Measurements from ENCODE around the gene SLC22A13.

DNA sequence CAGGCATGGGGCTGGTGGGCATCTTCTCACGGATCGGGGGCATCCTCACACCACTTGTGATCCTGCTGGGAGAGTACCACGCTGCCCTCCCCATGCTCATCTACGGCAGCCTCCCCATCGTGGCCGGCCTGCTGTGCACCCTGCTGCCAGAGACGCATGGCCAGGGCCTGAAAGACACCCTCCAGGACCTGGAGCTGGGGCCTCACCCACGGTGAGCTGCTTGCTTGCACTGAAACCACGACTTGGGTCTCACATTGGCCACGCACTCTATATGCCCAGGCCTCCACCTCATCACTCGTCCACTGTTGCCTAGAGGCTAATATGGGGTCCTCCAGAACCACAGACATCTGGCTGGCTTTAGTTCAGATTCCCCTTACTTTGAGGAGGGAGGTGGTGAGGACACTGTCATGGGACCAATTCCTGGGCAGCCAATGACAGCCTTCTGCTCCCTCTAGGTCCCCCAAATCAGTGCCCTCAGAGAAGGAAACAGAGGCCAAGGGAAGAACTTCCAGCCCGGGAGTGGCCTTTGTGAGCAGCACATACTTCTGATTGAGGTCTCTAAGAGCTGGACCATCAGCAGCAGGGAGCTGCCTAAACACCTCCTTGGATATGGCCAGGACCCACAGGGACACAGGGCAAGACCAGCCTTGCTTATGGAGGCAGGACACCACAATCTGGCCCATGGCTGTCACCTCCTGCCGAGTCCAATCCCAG is 11.5 kb downstream of the SLC22A13 start:
- no peak for TF ChIP-seq POLR2AphosphoS5 (IDR thresholded peaks at IDR 0.05; ENCODE audit: low read depth, low read length)
- TF ChIP-seq, protein P1, sequence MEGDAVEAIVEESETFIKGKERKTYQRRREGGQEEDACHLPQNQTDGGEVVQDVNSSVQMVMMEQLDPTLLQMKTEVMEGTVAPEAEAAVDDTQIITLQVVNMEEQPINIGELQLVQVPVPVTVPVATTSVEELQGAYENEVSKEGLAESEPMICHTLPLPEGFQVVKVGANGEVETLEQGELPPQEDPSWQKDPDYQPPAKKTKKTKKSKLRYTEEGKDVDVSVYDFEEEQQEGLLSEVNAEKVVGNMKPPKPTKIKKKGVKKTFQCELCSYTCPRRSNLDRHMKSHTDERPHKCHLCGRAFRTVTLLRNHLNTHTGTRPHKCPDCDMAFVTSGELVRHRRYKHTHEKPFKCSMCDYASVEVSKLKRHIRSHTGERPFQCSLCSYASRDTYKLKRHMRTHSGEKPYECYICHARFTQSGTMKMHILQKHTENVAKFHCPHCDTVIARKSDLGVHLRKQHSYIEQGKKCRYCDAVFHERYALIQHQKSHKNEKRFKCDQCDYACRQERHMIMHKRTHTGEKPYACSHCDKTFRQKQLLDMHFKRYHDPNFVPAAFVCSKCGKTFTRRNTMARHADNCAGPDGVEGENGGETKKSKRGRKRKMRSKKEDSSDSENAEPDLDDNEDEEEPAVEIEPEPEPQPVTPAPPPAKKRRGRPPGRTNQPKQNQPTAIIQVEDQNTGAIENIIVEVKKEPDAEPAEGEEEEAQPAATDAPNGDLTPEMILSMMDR (IDR thresholded peaks at IDR 0.05), result no peak
- no peak for TF ChIP-seq SIN3A (IDR thresholded peaks at IDR 0.05; ENCODE audit: borderline replicate concordance, insufficient read depth, low read depth, low read length)
- no peak for TF ChIP-seq TCF7L2 (IDR thresholded peaks at IDR 0.05; ENCODE audit: low read depth, low read length)
